Measurements from ENCODE around the gene KLHL21. TPM values are rescaled to one million over a fixed set of nuclear protein-coding genes. Genes with fewer than 3 reads are reported as not detected.

Gene KLHL21
- total and polyA plus RNA-seq, 9 of the 15 experiments (the other 6 are each of a cell fraction or from before 2014, with no cell fraction given), result 2.1 to 42.1 (median 17.5) TPM

DNA sequence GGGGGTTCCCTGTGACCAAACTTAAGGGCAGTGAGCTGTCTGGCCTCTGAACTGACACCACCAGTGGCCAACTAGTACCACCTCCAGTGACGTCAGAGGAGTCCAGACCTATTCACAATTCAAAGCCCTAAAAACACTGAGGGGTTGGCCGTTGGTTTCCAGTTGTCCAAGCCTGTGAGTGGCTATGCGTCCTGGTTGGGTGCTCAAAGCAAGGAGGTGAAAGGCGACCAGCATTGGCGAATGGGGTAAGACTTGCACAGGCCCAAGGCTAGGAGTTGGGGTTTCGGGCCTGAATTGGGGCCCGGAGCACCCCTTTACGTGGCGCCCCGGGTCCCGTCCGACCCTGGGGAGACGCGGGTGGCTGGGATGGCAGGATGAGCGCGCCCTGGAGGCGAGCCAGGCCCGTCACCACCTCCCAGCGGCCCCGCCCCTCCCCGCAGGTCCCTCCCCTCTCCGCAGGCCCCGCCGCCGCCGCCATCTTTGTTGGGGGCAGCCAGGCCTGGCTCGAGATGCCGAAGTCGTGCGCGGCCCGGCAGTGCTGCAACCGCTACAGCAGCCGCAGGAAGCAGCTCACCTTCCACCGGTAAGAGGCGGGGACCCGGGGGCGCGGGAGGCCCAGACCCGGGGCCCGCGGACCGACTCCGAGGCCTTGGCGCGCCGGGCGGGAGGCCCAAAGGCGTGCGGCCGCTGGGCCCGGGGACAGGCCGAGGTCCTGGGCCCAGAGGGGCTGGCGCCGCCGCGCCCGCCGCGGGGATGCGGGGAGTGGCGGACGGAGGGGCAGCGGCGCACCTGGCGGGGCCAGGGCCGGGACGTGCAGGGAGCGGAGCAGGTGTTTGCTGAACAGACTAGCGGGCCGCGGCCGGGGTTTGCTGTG, 22.3 kb upstream of the KLHL21 start, which contains the start of gene THAP3 (continued):
- TF ChIP-seq E2F3 (CRISPR knock-in tag; IDR thresholded peaks at IDR 0.05), result no peak
- no peak for TF ChIP-seq TEAD2 (tag; IDR thresholded peaks at IDR 0.05)
- TF ChIP-seq POU5F1 (IDR thresholded peaks at IDR 0.05; ENCODE audit: borderline replicate concordance, low read depth, low read length, partially characterized antibody), result no peak
- TF ChIP-seq NRF1 (conservative IDR thresholded peaks at IDR 0.05 in 1 of 2, IDR thresholded peaks at IDR 0.05 in 1 of 2), result peak; percentile 31 to 41; a peak in 2 of 4 replicates
- no peak for TF ChIP-seq ZNF551 (CRISPR knock-in tag; IDR thresholded peaks at IDR 0.05)
- TF ChIP-seq U2AF1 (optimal IDR thresholded peaks at IDR 0.05; ENCODE audit: low read depth, low read length), result no peak
- peak; percentile 79 for TF ChIP-seq POLR2A (conservative IDR thresholded peaks at IDR 0.05)
- TF ChIP-seq RBM17 (IDR thresholded peaks at IDR 0.05; ENCODE audit: borderline replicate concordance, low read depth, low read length), result no peak
- TF ChIP-seq MTA3 (IDR thresholded peaks at IDR 0.05; ENCODE audit: borderline replicate concordance), result peak; percentile 90
- TF ChIP-seq HCFC1 (IDR thresholded peaks at IDR 0.05; ENCODE audit: low read depth, low read length), result peak; percentile 77
- TF ChIP-seq, protein P1, sequence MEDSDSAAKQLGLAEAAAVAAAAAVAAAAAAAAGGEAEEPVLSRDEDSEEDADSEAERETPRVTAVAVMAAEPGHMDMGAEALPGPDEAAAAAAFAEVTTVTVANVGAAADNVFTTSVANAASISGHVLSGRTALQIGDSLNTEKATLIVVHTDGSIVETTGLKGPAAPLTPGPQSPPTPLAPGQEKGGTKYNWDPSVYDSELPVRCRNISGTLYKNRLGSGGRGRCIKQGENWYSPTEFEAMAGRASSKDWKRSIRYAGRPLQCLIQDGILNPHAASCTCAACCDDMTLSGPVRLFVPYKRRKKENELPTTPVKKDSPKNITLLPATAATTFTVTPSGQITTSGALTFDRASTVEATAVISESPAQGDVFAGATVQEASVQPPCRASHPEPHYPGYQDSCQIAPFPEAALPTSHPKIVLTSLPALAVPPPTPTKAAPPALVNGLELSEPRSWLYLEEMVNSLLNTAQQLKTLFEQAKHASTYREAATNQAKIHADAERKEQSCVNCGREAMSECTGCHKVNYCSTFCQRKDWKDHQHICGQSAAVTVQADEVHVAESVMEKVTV (CRISPR knock-in tag; IDR thresholded peaks at IDR 0.05), result no peak
- TF ChIP-seq, protein P2, sequence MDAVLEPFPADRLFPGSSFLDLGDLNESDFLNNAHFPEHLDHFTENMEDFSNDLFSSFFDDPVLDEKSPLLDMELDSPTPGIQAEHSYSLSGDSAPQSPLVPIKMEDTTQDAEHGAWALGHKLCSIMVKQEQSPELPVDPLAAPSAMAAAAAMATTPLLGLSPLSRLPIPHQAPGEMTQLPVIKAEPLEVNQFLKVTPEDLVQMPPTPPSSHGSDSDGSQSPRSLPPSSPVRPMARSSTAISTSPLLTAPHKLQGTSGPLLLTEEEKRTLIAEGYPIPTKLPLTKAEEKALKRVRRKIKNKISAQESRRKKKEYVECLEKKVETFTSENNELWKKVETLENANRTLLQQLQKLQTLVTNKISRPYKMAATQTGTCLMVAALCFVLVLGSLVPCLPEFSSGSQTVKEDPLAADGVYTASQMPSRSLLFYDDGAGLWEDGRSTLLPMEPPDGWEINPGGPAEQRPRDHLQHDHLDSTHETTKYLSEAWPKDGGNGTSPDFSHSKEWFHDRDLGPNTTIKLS (IDR thresholded peaks at IDR 0.05; ENCODE audit: borderline replicate concordance, low read depth), result no peak
- peak; percentile 60 for TF ChIP-seq RB1 (IDR thresholded peaks at IDR 0.05; ENCODE audit: low read depth)
- TF ChIP-seq ZBTB1 (CRISPR knock-in tag; IDR thresholded peaks at IDR 0.05; ENCODE audit: borderline replicate concordance, low read depth), result peak; percentile 92
- TF ChIP-seq, protein P3, sequence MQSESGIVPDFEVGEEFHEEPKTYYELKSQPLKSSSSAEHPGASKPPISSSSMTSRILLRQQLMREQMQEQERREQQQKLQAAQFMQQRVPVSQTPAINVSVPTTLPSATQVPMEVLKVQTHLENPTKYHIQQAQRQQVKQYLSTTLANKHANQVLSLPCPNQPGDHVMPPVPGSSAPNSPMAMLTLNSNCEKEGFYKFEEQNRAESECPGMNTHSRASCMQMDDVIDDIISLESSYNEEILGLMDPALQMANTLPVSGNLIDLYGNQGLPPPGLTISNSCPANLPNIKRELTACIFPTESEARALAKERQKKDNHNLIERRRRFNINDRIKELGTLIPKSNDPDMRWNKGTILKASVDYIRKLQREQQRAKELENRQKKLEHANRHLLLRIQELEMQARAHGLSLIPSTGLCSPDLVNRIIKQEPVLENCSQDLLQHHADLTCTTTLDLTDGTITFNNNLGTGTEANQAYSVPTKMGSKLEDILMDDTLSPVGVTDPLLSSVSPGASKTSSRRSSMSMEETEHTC (IDR thresholded peaks at IDR 0.05), result no peak
- TF ChIP-seq ZNF311 (CRISPR knock-in tag; IDR thresholded peaks at IDR 0.05), result no peak
- TF ChIP-seq, protein P4, sequence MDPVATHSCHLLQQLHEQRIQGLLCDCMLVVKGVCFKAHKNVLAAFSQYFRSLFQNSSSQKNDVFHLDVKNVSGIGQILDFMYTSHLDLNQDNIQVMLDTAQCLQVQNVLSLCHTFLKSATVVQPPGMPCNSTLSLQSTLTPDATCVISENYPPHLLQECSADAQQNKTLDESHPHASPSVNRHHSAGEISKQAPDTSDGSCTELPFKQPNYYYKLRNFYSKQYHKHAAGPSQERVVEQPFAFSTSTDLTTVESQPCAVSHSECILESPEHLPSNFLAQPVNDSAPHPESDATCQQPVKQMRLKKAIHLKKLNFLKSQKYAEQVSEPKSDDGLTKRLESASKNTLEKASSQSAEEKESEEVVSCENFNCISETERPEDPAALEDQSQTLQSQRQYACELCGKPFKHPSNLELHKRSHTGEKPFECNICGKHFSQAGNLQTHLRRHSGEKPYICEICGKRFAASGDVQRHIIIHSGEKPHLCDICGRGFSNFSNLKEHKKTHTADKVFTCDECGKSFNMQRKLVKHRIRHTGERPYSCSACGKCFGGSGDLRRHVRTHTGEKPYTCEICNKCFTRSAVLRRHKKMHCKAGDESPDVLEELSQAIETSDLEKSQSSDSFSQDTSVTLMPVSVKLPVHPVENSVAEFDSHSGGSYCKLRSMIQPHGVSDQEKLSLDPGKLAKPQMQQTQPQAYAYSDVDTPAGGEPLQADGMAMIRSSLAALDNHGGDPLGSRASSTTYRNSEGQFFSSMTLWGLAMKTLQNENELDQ (CRISPR knock-in tag; IDR thresholded peaks at IDR 0.05; ENCODE audit: borderline replicate concordance), result no peak
- TF ChIP-seq RHOXF2B (CRISPR knock-in tag; conservative IDR thresholded peaks at IDR 0.05), result no peak
- TF ChIP-seq STAT5B (CRISPR knock-in tag; IDR thresholded peaks at IDR 0.05), result no peak
- TF ChIP-seq ZFP30 (CRISPR knock-in tag; IDR thresholded peaks at IDR 0.05; ENCODE audit: borderline replicate concordance), result no peak
